Smooth muscle cell (in vitro differentiated cells): Measurements from ENCODE around the gene OTUB2. TPM values are rescaled to one million over a fixed set of nuclear protein-coding genes. Genes with fewer than 3 reads are reported as not detected.

ENCODE experiments used
- DNase-seq: peaks from one replicate; lab custom pipeline; 2025; ENCODE audit not compliant: unreplicated experiment; lab: John Stamatoyannopoulos, UW
- H2AFZ ChIP-seq: fragments of 200-600 bp; sonication (generic); 2 replicates; pipeline ENCODE4 v1.6.0; 2016; ENCODE audit warnings: antibody characterized with exemption, low read depth, mild to moderate bottlenecking
- H3F3A ChIP-seq: fragments of 200-600 bp; sonication (generic); 2 replicates; pipeline ENCODE4 v1.6.0; 2017; ENCODE audit warnings: antibody characterized with exemption, low read depth
- H3K27ac ChIP-seq: fragments of 200-600 bp; sonication (generic); 2 replicates; pipeline ENCODE4 v1.5.1; 2016; ENCODE audit warnings: low read depth, mild to moderate bottlenecking
- H3K27me3 ChIP-seq: fragments of 200-600 bp; sonication (generic); 2 replicates; pipeline ENCODE4 v1.6.1; 2016; ENCODE audit warnings: low read depth, mild to moderate bottlenecking
- H3K36me3 ChIP-seq: fragments of 200-600 bp; sonication (generic); 2 replicates; pipeline ENCODE4 v1.5.1; 2016; ENCODE audit warnings: low read depth
- H3K4me1 ChIP-seq: fragments of 200-600 bp; sonication (generic); 2 replicates; pipeline ENCODE4 v1.5.1; 2016; ENCODE audit warnings: low read depth
- H3K4me2 ChIP-seq: fragments of 200-600 bp; sonication (generic); 2 replicates; pipeline ENCODE4 v1.6.0; 2016; ENCODE audit warnings: mild to moderate bottlenecking
- H3K4me3 ChIP-seq: fragments of 200-600 bp; sonication (generic); 2 replicates; pipeline ENCODE4 v1.5.1; 2016; ENCODE audit warnings: mild to moderate bottlenecking
- H3K79me2 ChIP-seq: fragments of 200-600 bp; sonication (generic); 2 replicates; pipeline ENCODE4 v1.6.0; 2016; ENCODE audit warnings: low read depth, mild to moderate bottlenecking
- H3K9ac ChIP-seq: fragments of 200-600 bp; sonication (generic); 2 replicates; pipeline ENCODE4 v1.6.0; 2016; ENCODE audit warnings: low read depth
- H3K9me3 ChIP-seq: fragments of 200-600 bp; sonication (generic); replicated peaks from 2 replicates; pipeline ENCODE4 v1.5.1; 2016; ENCODE audit warnings: low read depth
- H4K20me1 ChIP-seq: fragments of 200-600 bp; sonication (generic); 2 replicates; pipeline ENCODE4 v1.6.0; 2016; ENCODE audit warnings: low read depth
- CTCF ChIP-seq: fragments of 200-600 bp; sonication (generic); IDR thresholded peaks from 2 replicates; pipeline ENCODE4 v1.5.1; 2017; ENCODE audit warnings: borderline replicate concordance, mild to moderate bottlenecking, antibody characterized with exemption; ENCODE audit not compliant: insufficient read depth, poor library complexity, severe bottlenecking
- WGBS: methylation state at CpG from one replicate; pipeline ENCODE4 v1.1.7; 2016; ENCODE audit warnings: low lambda C conversion rate; 5-methylcytosine and 5-hydroxymethylcytosine counted together
- polyA plus RNA-seq: library from polyadenylated mRNA; unstranded; fragments of >200 nt; fragmentation: Nextera tagmentation; extraction: Ambion mirVana; gene quantifications from 2 replicates; pipeline ENCODE4 v1.2.1, GENCODE V29; 2016
- total RNA-seq: library from RNA; depleted of rRNA; stranded (reverse); fragments of >200 nt; gene quantifications from 2 replicates; pipeline ENCODE4 v1.2.3, GENCODE V29; 2014

The OTUB2 gene
- total and polyA plus RNA-seq, 2 experiments from 2014 or later, result 4.0 to 5.1 TPM

GRCh38 chr14:93981316-93982229 is 44.6 kb upstream of the OTUB2 start:
- Histone ChIP-seq H3K79me2 (no peaks in the 10 kb centered on the region), H4K20me1 (no peaks in the 10 kb centered on the region), H3K4me3 (no peak overlapping the region), H3K27ac (no peak overlapping the region), H3K36me3 (no peaks in the 10 kb centered on the region), H3K9me3 (no peaks in the 10 kb centered on the region), H3F3A (no peaks in the 10 kb centered on the region), H3K4me1 (peaks cover 22% of the 10 kb centered on the region), H2AFZ (no peak overlapping the region), H3K27me3 (no peaks in the 10 kb centered on the region), H3K4me2 (no peak overlapping the region), H3K9ac (no peak overlapping the region)
- DNase-seq, result no peak
- WGBS, result 97% methylated on average over 9 of the region's 9 CpGs
- no peak for TF ChIP-seq CTCF

GRCh38 chr14:93982230-93983007 is 43.7 kb upstream of the OTUB2 start:
- Histone ChIP-seq H3K9me3 (no peaks in the 10 kb centered on the region), H3K4me2 (no peak overlapping the region), H3K79me2 (no peaks in the 10 kb centered on the region), H3K4me1 (peaks cover 22% of the 10 kb centered on the region), H3K27me3 (no peaks in the 10 kb centered on the region), H3K4me3 (no peak overlapping the region), H3K9ac (no peak overlapping the region), H4K20me1 (no peaks in the 10 kb centered on the region), H3K36me3 (no peaks in the 10 kb centered on the region), H2AFZ (no peak overlapping the region), H3K27ac (no peak overlapping the region), H3F3A (no peaks in the 10 kb centered on the region)
- no peak for TF ChIP-seq CTCF
- DNase-seq, result no peak
- WGBS, result 74% methylated on average over 10 of the region's 10 CpGs

GRCh38 chr14:93984070-93984469 is 42.1 kb upstream of the OTUB2 start:
- no peak overlapping the region for H2AFZ ChIP-seq
- no peak overlapping the region for H3K4me3 ChIP-seq
- no peaks in the 10 kb centered on the region for H3K9me3 ChIP-seq
- H3K27ac ChIP-seq, result no peak overlapping the region
- no peak for DNase-seq
- H3K36me3 ChIP-seq, result no peaks in the 10 kb centered on the region
- no peaks in the 10 kb centered on the region for H3F3A ChIP-seq
- H3K9ac ChIP-seq, result no peak overlapping the region
- no peaks in the 10 kb centered on the region for H3K27me3 ChIP-seq
- H3K79me2 ChIP-seq, result no peaks in the 10 kb centered on the region
- no peaks in the 10 kb centered on the region for H4K20me1 ChIP-seq
- peak overlapping the region; percentile 29 for H3K4me2 ChIP-seq
- 59% methylated on average over 3 of the region's 3 CpGs for WGBS
- no peak for TF ChIP-seq CTCF
- H3K4me1 ChIP-seq, result peaks cover 22% of the 10 kb centered on the region
